Ramos (cell line): ENCODE measurements around the gene HTT.

Source experiments
- in situ Hi-C: fragments of 300-500 bp; cut with MboI; formaldehyde crosslinking; loops from one replicate; pipeline ENCODE4 v1.14.3; 2022; ENCODE audit warnings: low sequenced_read_pairs; ENCODE audit not compliant: unreplicated experiment

HTT gene

DNA sequence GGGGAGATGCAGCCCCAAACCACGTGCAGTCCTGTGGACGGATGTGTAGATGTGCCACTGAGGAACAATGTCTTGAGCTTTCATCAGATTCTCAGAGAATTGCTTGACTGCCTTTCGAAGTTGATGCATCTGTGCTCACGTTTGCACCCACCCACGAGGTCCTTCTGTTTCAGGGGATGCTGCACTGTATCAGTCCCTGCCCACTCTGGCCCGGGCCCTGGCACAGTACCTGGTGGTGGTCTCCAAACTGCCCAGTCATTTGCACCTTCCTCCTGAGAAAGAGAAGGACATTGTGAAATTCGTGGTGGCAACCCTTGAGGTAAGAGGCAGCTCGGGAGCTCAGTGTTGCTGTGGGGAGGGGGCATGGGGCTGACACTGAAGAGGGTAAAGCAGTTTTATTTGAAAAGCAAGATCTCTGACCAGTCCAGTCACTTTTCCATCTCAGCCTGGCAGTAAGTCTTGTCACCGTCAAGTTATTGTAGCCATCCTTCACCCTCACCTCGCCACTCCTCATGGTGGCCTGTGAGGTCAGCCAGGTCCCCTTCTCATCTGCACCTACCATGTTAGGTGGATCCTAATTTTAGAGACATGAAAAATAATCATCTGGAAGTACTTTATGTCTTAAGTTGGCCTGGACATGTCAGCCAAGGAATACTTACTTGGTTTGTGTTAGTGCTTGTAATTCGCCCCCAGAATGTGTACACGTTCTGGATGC, 138.1 kb downstream of the HTT start:
- in situ Hi-C loops = no loop called here

DNA sequence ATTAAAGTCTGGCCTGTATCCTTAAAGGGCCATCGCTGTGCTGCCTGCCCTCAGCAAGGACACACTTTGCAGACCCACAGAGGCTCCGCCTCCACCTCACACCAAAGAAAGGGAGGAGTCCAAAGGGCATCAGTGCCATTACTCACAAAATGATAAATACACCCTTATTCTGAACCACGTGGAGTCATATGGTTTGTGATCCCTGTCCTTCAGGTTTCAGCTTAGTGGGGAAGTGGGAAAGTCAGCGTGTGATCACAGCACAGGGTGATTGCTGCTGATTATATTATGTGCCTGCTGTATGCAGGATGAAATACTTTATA, 138.6 kb downstream of the HTT start:
- in situ Hi-C loops = no loop called here

DNA sequence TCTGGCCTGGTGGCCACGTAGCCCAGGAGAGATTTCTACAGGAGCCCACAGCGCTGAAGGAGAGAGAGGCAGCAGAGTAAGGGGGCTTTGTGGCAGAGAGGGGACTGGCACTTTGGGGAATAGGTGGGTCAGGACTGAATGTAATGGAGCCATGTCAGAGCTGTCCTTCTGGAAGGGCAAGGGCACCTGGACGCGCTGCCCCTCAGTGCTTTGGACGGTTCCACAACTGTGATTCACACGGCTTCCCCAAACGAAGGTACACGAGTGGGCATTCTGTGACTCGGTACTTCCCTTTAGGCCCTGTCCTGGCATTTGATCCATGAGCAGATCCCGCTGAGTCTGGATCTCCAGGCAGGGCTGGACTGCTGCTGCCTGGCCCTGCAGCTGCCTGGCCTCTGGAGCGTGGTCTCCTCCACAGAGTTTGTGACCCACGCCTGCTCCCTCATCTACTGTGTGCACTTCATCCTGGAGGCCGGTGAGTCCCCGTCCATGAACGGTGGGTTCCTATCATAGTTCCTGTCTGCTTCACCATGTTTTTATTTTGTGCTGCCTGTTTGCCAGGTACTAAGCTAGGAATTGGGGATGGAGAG, 139.3 kb downstream of the HTT start:
- in situ Hi-C loops = no loop called here

DNA sequence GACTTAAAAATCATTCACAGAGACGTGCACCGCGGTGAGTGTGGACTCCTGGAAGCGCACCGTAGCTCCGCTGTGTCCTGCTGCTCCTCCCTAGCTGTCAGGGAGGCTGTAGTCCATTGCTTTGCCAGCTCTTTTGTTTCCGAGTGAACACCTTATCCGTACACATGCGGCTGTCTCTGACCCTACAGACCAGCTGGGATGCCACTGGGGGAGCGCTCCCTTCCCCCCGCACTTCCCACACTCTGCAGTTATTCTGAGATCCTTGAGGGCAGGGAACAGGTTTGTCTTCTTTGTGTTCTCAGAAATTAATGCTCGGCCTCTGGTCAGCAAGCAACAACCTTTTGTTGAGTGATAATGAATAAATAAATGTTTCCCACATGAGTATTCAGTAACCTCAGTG, 140.8 kb downstream of the HTT start:
- in situ Hi-C loops = no loop called here

GRCh38 chr4:3215733-3216132, 141.3 kb downstream of the HTT start:
- in situ Hi-C loops = no loop called here

DNA sequence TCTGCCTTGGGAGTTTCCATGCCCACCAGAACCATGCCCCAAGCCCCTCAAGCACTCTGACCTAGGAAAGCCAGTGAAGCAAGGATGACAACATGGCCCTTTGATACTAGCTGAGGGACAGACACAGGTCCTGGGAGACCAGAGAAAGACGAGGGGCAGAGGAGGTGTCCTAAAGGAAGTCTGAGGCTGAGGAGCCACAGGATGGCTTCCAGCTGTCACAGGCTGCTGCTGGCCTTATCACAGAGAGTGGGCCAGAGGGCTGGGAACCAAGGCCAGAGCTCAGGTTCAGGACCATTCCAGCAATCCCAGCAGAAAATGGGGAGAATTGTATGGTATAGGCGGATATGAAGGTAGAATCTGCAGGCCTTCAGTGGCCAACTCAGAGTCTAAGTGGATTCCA, 142.8 kb downstream of the HTT start:
- in situ Hi-C loops = no loop called here

GRCh38 chr4:3217771-3218170, 143.3 kb downstream of the HTT start:
- in situ Hi-C loops = no loop called here

DNA sequence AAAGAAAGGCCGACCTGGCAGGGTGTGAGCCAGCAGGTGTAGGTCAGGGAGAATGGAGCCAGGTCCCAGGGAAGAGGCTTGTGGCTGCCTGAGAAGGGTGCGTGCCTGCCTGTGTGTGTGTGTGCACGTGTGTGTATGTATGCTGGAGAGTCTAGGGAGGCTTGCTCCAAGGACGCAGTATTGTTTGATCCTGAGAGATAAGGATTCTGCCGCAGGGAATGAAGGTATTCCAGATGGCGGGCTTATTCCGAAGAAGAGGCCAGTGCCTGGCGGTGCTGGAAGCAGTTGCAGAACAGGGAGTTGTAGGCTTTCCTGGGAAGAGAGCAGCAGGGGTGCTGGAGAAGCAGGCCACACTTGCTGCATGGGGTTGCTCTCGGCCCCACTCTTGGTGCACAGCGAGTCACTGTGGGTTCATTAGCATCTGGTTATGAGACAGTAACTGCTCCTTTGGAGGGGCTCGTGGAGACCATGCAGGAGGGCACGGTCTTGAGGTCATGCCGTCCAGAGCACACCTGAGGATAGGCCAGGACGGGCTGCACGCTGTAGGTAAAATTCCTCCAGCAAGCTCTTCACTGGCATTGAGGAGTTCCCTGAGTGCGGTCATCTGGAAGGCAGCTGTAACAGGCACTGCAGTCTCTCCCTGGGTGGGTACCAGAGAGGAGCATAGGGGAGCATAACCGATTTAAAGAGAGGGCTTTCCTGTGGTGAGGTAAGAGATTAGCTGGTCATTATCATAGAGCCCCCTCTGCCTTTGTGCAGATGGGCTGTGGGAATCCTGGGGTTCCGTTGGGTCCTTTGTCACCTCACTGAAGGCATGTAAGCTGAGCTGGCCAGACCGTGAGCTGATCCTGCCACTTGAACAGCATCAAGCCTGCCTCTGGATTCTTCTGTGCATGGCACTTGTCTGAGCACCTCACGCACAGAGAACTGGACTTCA, 144.6 kb downstream of the HTT start:
- in situ Hi-C loops = no loop called here

DNA sequence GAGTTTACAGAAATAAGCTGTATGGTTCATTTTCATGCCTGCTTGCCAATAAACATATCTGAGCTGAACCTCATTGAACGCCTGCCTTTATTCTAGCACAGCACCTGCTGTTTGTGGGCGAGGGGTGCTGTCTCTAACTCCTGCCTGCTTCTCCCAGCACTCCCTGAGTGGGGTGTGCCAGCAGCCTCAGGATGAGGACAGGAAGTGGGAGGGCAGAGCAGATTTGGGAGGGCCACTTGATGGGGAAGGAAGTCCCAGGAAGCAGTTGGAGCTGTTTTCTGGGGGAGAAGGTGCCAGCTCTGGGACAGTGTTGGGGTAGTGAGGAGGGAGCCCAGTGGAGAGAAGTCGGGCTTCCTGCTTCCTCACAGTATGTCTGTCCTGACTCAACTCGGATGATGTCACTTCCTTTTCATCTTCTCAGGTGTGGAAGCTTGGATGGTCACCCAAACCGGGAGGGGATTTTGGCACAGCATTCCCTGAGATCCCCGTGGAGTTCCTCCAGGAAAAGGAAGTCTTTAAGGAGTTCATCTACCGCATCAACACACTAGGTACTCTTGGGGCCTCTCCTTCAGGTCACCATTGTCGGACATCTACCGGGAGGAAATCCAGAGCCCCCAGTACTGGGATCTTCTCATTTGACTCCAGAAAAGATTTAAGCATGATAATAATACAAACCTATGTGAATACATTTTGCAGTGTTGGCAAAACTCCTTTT, 145.4 kb downstream of the HTT start:
- in situ Hi-C loops = no loop called here

DNA sequence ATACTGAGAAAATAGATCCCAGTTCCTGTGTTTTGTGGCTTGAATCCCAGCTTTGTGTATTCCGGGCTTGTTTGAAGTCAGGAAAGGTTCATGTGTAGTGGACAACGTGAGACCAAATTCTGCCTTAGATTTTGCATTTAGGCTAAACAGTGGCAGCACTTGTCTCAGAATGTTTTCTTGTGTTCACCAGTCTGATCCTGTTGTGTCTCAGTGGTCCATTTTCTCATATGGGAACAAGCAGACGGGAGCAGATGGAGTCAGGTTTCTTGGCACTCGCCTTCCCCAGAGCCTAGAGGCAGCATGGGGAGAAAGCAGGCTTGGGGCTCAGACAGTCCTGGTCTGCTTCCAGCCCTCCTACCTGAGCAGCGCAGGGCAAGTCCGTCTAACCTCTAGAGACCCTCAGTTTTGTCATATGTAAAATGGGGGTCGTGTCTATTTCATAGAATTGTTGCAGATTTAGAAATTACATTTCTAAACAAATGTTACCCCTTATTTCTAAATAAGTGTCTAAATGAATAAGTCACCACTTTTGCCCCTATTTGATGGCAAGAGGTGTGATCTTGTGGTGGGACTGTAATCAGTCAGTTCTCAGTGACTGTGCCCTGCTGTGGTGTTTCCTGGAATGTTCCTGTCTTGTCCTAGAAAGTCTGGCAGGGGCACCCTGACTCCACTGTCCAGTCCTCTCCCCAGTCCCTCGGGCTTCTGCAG, 146.1 kb downstream of the HTT start:
- in situ Hi-C loops = no loop called here

GRCh38 chr4:3221184-3221494, 146.7 kb downstream of the HTT start:
- in situ Hi-C loops = no loop called here

GRCh38 chr4:3221996-3222395, 147.5 kb downstream of the HTT start:
- in situ Hi-C loops = no loop called here

DNA sequence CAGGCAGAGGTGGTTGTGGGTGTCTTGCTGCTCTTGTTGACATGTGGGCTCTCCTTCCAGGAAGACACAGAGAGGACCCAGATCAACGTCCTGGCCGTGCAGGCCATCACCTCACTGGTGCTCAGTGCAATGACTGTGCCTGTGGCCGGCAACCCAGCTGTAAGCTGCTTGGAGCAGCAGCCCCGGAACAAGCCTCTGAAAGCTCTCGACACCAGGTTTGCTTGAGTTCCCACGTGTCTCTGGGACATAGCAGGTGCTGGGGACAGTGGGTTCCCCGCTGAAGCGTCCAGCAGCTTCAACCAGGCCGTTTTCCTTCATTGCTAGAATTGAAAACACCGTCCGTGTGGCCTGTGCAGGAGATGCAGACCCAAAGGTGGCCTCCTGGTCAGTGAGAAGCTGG, 148.9 kb downstream of the HTT start:
- in situ Hi-C loops = no loop called here

DNA sequence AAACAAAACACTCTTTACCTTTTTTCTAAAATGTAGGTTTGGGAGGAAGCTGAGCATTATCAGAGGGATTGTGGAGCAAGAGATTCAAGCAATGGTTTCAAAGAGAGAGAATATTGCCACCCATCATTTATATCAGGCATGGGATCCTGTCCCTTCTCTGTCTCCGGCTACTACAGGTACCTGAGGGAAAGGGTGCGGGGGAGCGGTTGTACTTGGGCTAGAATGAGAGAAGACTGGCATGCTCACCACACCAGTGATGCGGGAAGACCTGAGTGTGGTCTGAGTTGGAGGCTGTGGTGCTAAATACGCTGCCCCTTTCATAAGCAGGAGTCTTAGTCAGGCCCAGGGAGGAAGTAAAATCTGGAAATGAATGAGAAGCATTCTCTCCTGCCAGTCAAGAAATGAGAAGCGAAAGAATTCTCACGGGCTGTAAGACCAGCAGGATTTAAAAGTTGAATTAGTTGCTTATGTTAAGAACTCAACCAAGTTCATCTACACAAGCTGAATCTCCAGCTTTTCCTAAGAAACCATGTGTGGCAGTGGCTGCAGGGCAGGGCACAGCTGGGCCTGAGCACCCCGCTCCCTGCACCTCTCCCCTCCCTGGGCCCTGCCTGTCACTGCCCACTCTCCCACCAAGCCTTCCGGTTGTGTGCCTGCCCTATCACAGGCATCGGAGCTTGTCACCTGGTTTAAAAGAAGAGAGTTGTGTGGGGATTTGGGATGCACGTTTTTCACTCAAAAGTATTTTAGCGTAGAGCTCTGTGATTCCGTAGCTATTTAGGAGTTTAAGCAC, 149.7 kb downstream of the HTT start:
- in situ Hi-C loops = no loop called here

DNA sequence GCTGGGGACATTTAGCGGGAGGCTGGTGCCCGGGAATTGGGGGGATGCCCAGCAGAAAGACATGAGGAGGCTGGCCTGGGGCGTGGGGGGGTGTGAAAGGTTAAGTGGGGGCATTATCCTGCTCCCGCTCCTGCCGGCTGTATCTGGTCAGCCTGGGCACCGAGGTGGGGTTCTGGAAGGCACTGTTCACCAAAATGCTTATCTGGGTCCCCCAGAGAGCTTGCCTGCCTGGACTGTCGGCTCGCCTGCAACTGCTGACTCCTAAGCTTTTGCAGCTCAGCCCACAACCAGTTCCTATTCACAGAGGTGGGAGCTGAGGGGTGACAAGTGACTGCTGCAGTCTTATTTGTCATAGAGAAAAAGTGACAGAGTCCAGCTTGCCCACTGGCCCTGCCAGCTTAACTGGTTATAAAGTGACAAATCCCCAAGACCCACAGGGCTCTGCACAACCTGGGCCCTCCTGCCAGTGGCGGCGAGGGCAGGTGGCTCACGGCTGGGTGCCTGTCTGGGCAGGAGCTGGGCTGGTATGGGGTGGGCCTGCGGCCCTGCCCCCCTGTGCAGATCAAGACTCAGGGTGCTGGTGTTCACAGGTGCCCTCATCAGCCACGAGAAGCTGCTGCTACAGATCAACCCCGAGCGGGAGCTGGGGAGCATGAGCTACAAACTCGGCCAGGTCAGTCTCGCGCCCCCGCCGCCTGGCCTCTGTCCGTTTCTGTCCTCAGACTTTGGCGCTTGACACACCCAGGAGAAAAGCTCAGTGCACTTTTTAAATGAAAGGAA, 150.8 kb downstream of the HTT start:
- in situ Hi-C loops = no loop called here

DNA sequence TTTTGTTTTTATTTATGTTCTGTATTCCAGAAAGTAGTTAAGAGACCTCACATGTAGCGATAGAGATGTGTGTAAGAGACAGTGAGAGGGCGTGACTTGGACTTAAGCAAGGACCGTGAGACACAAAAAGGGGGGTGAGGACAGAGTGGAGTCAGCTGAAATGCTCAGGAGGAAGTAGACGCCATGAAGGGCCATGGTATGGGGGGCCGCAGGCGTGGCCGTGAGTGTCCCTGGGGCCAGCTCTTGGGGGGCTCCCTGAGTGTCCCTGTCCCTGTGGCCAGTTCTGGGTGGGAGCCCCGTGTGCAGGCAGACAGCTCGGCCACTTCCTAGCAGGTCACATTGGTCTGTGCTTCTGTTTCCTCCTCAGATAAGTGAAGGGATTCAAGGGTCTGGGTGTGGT, 151.5 kb downstream of the HTT start:
- in situ Hi-C loops = no loop called here

DNA sequence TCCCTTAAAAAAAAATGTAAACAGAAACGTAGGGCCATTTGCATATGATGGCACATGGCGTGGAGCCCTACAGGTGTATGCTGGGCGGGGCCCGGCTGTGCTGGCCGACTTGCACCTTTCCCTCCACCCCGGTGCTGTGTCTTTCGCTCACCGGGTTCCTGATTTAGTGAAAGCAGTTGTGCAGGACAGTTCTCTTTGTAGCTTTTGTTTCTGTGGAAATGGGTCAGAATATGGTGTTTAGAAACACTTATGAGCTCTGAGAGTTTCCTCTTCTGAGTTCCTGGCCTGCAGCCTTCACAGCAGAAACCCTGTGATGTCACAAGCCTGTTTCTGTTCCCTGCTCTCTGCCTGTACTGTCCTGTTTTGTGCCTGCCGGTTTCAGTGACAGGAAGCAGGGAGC, 152.0 kb downstream of the HTT start:
- in situ Hi-C loops = no loop called here

DNA sequence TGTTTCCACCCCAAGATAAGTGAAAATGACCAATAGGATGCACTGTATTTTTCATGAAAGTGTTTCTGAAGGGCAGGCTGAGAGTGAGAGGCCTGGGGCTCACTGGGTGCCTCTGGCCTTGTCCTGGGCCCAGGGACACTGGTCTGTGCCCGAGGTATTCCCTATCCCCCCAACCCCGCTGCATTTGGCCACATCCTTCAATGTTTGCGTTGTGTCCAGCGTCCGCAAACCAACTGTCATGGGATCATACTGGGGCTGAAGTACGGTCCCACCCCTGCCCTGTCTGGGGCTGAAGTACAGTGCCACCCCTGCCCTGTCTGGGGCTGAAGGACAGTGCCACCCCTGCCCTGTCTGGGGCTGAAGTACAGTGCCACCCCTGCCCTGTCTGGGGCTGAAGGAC, 152.5 kb downstream of the HTT start:
- in situ Hi-C loops = no loop called here
